A673 (cell line): ENCODE measurements around the gene ZNF76. TPM values are rescaled to one million over a fixed set of nuclear protein-coding genes. Genes with fewer than 3 reads are reported as not detected.

ENCODE experiments used
- BruUV-seq: library from RNA; stranded (reverse); fragments of 400-500 nt; replicated peaks from 2 replicates; lab custom pipeline; 2021; lab: Mats Ljungman, UMichigan
- CTCF ChIA-PET: fragments of 300-600 bp; sonication (Branson Sonifier 250); formaldehyde crosslinking; loops from one replicate; lab custom pipeline; 2022; ENCODE audit warnings: antibody characterized with exemption; lab: Charles Lee
- POLR2A ChIA-PET: fragments of 300-600 bp; sonication (Branson Sonifier 250); formaldehyde crosslinking; loops from one replicate; lab custom pipeline; 2022; ENCODE audit warnings: antibody characterized with exemption; ENCODE audit not compliant: low non-redundant PET; lab: Charles Lee
- DNase-seq: peaks from one replicate; pipeline ENCODE4 v3.0.0-alpha.2; 2015; ENCODE audit warnings: low spot score
- H3K27ac ChIP-seq: fragments of 200-600 bp; sonication (generic); 2 replicates; pipeline ENCODE4 v1.5.1; 2016; ENCODE audit warnings: mixed run types, low read depth, mild to moderate bottlenecking, mixed read lengths, antibody characterized with exemption, low read length; ENCODE audit not compliant: poor library complexity, severe bottlenecking
- H3K27me3 ChIP-seq: fragments of 200-600 bp; sonication (generic); replicated peaks from 2 replicates; pipeline ENCODE4 v1.6.1; 2017; ENCODE audit warnings: mixed run types, low read depth, mild to moderate bottlenecking, mixed read lengths, antibody characterized with exemption, low read length; ENCODE audit not compliant: insufficient read depth, poor library complexity
- H3K36me3 ChIP-seq: fragments of 200-600 bp; sonication (generic); 2 replicates; pipeline ENCODE4 v1.6.1; 2016; ENCODE audit warnings: mixed run types, mild to moderate bottlenecking, mixed read lengths, antibody characterized with exemption, low read length; ENCODE audit not compliant: insufficient read depth, poor library complexity, severe bottlenecking
- H3K4me1 ChIP-seq: fragments of 200-600 bp; sonication (generic); 2 replicates; pipeline ENCODE4 v1.6.1; 2017; ENCODE audit warnings: mixed run types, mild to moderate bottlenecking, mixed read lengths, antibody characterized with exemption, low read length; ENCODE audit not compliant: insufficient read depth, poor library complexity, severe bottlenecking
- H3K4me3 ChIP-seq: fragments of 200-600 bp; sonication (generic); 2 replicates; pipeline ENCODE4 v1.5.1; 2016; ENCODE audit warnings: low read depth, mixed run types, mild to moderate bottlenecking, mixed read lengths, low read length; ENCODE audit not compliant: poor library complexity, severe bottlenecking
- H3K9me3 ChIP-seq: fragments of 200-600 bp; sonication (generic); 2 replicates; pipeline ENCODE4 v1.6.1; 2016; ENCODE audit warnings: mixed run types, low read depth, mild to moderate bottlenecking, mixed read lengths, antibody characterized with exemption, low read length; ENCODE audit not compliant: poor library complexity, severe bottlenecking
- CTCF ChIP-seq: fragments of 300-800, 200-600 bp; sonication (generic); conservative IDR thresholded peaks from 2 replicates; pipeline ENCODE4 v1.5.1; 2017; ENCODE audit warnings: low read depth, mild to moderate bottlenecking, antibody characterized with exemption, low read length, moderate library complexity, mixed read lengths
- EZH2 ChIP-seq: fragments of 200-600 bp; sonication (generic); IDR thresholded peaks from 2 replicates; pipeline ENCODE4 v1.6.1; 2017; ENCODE audit warnings: borderline replicate concordance, low read depth, mild to moderate bottlenecking, mixed read lengths, antibody characterized with exemption, low read length; ENCODE audit not compliant: poor library complexity, severe bottlenecking
- intact Hi-C: fragments of 100-400 bp; cut with micrococcal nuclease; formaldehyde crosslinking; loops from one replicate; pipeline ENCODE4 v1.10.0; 2022; ENCODE audit not compliant: unreplicated experiment
- total RNA-seq: library from RNA; stranded (reverse); gene quantifications from 2 replicates; pipeline ENCODE4 v1.2.3, GENCODE V29; 2021

Gene ZNF76
- total RNA-seq, 1 experiment from 2014 or later, result 28.7 TPM

GRCh38 chr6:35312807-35313206 is 53.3 kb downstream of the ZNF76 start:
- H3K4me1 ChIP-seq, result no peaks in the 10 kb centered on the region
- BruUV-seq, result no TSS peak
- ChIA-PET POLR2A (interaction anchor here (0.6 kb wide), 1 partner anchor 423 kb away, joined by 3 read pairs; no protein-coding TSS in a partner anchor), CTCF (no interaction called here)
- peaks cover 18% of the 10 kb centered on the region for H3K27me3 ChIP-seq
- no peaks in the 10 kb centered on the region for H3K9me3 ChIP-seq
- H3K4me3 ChIP-seq, result no peak overlapping the region
- TF ChIP-seq EZH2 (no peak), CTCF (no peak)
- DNase-seq, result no peak
- H3K36me3 ChIP-seq, result no peaks in the 10 kb centered on the region
- no peak overlapping the region for H3K27ac ChIP-seq
- intact Hi-C loops, result no loop called here

- Histone ChIP-seq H3K4me1 (no peaks in the 10 kb centered on the region), H3K27me3 (peaks cover 18% of the 10 kb centered on the region), H3K4me3 (peak overlapping the region; percentile 49), H3K27ac (no peak overlapping the region), H3K9me3 (no peaks in the 10 kb centered on the region), H3K36me3 (no peaks in the 10 kb centered on the region)
- peak; percentile 21 for DNase-seq
- TF ChIP-seq EZH2, result no peak
- no peak for TF ChIP-seq CTCF
- ChIA-PET POLR2A (interaction anchor here (0.7 kb wide), 1 partner anchor 1316 kb away, joined by 3 read pairs; no protein-coding TSS in a partner anchor), CTCF (interaction anchor here (0.8 kb wide), 1 partner anchor 149 kb away, joined by 5 read pairs; no protein-coding TSS in a partner anchor)
- BruUV-seq, result no TSS peak
- intact Hi-C loops, result no loop called here
These were observed 58.1 kb downstream of the ZNF76 start for GRCh38 chr6:35317483-35318195.

- POLR2A ChIA-PET, result interaction anchor here (0.7 kb wide), 1 partner anchor 1317 kb away, joined by 3 read pairs; no protein-coding TSS in a partner anchor
These were observed 58.9 kb downstream of the ZNF76 start for GRCh38 chr6:35318196-35319171.

More at GRCh38 chr6:35318196-35319171, 58.9 kb downstream of the ZNF76 start:
- Histone ChIP-seq H3K9me3 (no peaks in the 10 kb centered on the region), H3K4me1 (no peaks in the 10 kb centered on the region), H3K36me3 (no peaks in the 10 kb centered on the region), H3K27me3 (peaks cover 18% of the 10 kb centered on the region), H3K4me3 (peak overlapping the region; percentile 49), H3K27ac (no peak overlapping the region)
- DNase-seq, result peak; percentile 86
- CTCF ChIA-PET, result interaction anchor here (0.5 to 0.8 kb wide), 3 partner anchors 23 to 148 kb away, joined by 3 to 5 read pairs (median 4); no protein-coding TSS in a partner anchor
- TF ChIP-seq CTCF (0 out of 2 replicates have a peak, but pooled peaks have one; percentile 21), EZH2 (no peak)
- intact Hi-C loops, result no loop called here
- no TSS peak for BruUV-seq
